AG10803 (cell line): ENCODE measurements around the gene OPN1SW.

Experiments used
- DNase-seq: peaks from one replicate; pipeline ENCODE4 v3.0.0; 2010; ENCODE audit warnings: low read depth
- H3K4me3 ChIP-seq: 2 replicates; pipeline ENCODE4 v1.5.1; 2011; ENCODE audit warnings: mild to moderate bottlenecking, low read length, control low read depth
- TF ChIP-seq, protein P1 (sequence below): conservative IDR thresholded peaks from 2 replicates; pipeline ENCODE4 v1.5.1; 2011; ENCODE audit warnings: mild to moderate bottlenecking, low read length, control low read depth, inconsistent platforms

OPN1SW gene, protein sequence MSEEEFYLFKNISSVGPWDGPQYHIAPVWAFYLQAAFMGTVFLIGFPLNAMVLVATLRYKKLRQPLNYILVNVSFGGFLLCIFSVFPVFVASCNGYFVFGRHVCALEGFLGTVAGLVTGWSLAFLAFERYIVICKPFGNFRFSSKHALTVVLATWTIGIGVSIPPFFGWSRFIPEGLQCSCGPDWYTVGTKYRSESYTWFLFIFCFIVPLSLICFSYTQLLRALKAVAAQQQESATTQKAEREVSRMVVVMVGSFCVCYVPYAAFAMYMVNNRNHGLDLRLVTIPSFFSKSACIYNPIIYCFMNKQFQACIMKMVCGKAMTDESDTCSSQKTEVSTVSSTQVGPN

DNA sequence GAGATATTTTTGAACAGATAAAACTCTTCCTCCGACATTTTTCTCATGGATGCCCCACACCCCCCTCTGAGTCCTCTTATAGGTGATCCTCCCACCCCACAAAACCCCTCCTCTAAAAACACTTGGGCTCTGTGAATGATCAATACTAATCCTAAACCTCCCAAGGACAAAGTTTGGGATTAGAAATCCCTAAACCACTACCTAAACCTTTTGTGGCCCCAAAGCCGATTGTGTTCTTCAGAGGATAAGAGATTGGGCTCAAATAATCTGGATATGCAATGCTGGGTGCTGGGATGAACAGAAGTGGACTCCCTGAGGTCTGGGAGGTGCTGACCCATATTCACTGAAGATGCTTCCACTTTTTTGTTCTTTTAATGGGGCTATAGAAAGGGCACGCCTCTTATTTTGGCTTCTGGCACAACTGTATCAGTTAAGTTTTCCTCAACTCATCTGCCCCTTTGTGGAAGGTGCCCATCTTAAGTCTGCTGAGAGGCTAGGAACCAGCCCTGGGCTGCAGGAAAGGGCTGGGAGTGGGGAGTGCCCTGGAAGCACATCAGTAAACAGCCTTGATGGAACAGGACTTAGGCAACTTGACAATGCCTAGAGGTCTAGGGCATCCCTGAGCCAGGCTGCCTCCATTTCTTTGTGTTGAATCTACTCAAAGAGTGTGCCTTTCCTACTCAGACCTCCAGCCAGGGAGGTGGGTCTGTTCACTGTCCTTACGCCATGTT, at the start of gene OPN1SW:
TSS of gene OPN1SW (minus strand) at position 51 of the 731 bp plus-strand sequence. CDS start at position 38, 13 bp downstream.
- no peak within 1 kb of the TSS for H3K4me3 ChIP-seq
- TF ChIP-seq, protein P1, sequence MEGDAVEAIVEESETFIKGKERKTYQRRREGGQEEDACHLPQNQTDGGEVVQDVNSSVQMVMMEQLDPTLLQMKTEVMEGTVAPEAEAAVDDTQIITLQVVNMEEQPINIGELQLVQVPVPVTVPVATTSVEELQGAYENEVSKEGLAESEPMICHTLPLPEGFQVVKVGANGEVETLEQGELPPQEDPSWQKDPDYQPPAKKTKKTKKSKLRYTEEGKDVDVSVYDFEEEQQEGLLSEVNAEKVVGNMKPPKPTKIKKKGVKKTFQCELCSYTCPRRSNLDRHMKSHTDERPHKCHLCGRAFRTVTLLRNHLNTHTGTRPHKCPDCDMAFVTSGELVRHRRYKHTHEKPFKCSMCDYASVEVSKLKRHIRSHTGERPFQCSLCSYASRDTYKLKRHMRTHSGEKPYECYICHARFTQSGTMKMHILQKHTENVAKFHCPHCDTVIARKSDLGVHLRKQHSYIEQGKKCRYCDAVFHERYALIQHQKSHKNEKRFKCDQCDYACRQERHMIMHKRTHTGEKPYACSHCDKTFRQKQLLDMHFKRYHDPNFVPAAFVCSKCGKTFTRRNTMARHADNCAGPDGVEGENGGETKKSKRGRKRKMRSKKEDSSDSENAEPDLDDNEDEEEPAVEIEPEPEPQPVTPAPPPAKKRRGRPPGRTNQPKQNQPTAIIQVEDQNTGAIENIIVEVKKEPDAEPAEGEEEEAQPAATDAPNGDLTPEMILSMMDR: no peak
- DNase-seq: no peak

DNA sequence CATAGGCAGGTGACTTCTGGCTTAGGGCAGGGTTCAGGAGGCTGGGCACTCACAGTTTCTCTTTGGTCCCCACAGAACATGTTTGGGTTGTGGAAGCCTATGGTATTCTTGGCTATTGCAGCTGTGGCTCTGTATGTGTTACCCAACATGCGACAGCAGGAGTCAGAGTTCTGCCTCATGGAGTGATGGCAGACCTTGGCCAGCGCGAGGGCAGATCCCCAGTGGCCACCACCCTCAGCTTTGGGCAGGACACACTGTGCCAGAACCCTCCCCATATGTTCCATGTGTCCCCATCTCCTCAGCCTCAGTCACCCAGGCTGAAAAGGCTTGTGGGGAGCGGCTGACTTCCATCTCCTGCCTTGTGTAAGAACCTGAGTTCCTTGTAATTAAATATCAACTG, 46.1 kb upstream of the OPN1SW start:
- TF ChIP-seq, protein P1: no peak
- no peak for DNase-seq
- no peak overlapping the region for H3K4me3 ChIP-seq

DNA sequence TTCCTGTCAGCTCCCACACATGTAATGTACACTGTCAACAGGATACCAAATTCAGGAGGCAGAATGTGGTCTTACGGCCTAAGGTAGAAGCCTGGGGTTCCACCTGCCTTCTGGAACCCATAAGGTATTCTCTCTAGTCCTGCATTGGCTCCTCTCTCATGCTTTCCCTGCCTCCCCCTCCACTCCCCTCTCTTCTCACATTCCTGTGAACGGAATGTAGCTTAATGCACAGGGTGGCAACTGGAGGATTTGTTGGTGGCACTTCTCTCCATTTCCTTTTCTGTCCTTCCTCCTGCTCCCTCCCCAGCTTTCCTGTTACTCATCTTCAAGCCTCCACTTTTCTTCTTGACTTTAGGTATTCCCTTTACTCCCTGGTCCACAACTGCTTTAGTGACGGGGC, 43.1 kb upstream of the OPN1SW start:
- DNase-seq: no peak
- TF ChIP-seq, protein P1: no peak

DNA sequence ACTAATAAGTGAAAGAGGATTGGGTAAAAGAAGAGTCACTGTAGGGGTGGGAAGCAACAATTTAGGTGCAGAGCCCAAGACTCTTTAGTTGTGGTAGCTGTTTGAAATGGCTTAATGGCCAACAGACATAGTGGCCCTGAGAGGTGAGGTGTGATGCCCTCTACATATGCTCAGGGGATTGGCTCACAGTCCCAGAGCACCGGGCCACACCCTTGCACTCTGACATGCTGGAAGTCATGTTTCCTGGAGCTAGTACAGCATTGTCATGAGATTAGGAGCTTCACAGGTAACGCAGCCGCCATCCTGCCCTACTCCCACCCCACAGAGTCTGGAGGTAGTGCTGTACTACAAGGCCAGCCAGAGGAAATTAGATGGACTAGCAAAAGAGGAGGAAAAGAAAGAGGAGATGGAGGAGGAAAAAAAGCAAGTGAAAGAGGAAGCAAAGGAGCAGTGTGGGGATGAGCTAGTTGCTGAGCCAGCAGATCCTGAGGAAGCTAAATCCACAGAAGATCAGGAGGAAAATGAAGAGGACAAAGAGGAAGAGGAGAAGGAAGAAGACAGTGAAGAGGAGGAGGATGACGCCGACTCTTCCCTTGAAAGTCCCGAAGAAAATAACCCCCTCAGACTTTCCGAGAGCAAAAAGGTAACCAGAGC, 39.8 kb upstream of the OPN1SW start:
- no peak overlapping the region for H3K4me3 ChIP-seq
- no peak for DNase-seq
- TF ChIP-seq, protein P1: no peak

More for the DNA sequence above, 43.1 kb upstream of the OPN1SW start:
- H3K4me3 ChIP-seq: no peak overlapping the region

DNA sequence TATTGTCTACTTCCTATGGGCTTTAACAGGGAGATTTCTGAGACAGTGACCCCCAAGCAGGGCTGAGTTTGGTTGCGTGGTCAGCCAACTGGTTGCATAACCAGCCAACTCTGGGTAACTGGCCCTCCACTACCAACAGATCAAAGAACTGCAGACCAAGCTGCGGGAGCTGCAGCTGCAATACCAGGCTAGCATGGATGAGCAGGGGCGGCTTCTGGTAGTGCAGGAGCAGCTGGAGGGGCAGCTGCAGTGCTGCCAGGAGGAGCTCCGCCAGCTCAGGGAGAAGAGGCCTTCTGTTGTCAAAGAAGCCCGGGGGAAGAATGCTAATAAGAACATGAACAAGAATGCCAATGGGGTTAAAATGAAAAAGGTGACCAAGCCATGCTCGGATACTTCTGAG, 38.9 kb upstream of the OPN1SW start:
- H3K4me3 ChIP-seq: no peak overlapping the region
- TF ChIP-seq, protein P1: no peak
- no peak for DNase-seq

DNA sequence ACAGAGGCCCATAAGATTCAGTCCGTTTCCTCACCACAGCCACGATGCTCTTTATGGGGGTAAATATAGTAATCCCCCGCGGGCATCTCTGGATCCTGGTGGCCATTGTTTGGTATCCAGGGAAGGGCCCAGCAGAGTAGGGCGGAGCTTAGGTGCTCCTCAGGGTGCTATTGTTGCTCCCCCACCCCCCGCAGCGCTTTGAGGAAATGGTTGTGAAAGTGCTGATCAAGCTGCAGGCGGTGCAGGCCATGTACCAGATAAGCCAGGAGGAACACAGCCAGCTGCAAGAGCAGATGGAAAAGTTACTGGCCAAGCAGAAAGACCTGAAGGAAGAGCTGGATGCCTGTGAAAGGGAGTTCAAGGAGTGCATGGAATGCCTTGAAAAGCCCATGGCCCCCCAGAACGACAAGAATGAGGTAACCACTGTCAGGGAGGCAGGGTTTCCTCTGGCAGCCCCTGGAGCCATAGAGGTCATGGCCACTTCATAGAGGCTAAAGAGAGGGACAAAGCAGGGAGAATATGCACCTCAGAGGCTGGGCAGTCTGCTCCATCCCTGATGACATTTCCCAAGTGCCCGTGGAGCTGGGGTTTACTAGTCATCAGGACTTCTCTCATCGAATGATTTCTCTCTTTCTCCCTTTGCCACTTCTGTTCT, 37.0 kb upstream of the OPN1SW start:
- DNase-seq: no peak
- TF ChIP-seq, protein P1: no peak
- no peak overlapping the region for H3K4me3 ChIP-seq
